BJ (cell line): ENCODE data around the gene TEC. TPM values are rescaled to one million over a fixed set of nuclear protein-coding genes. Genes with fewer than 3 reads are reported as not detected.
A peak's percentile ranks its signal among the peaks of the same experiment; 100 is the strongest.

Experiments
- CTCF ChIA-PET: fragments of 350-600 bp; formaldehyde crosslinking; extraction: SDS; loops from one replicate; lab custom pipeline; 2021; ENCODE audit warnings: antibody characterized with exemption, inconsistent platforms; lab: Yijun Ruan, JAX
- POLR2A ChIA-PET: fragments of 300-600 bp; sonication (Branson Sonifier 250); formaldehyde crosslinking; extraction: SDS; loops from one replicate; lab custom pipeline; 2021; ENCODE audit warnings: antibody characterized with exemption; lab: Charles Lee
- DNase-seq: peaks from one replicate; pipeline ENCODE4 v3.0.0-alpha.2; 2011; ENCODE audit warnings: low read depth
- H3K27me3 ChIP-seq: 2 replicates; pipeline ENCODE4 v1.6.0; 2011; ENCODE audit warnings: low read length; ENCODE audit not compliant: control insufficient read depth, insufficient read depth
- H3K36me3 ChIP-seq: 2 replicates; pipeline ENCODE4 v1.5.1; 2011; ENCODE audit warnings: low read length; ENCODE audit not compliant: control insufficient read depth, insufficient read depth
- H3K4me3 ChIP-seq: 2 replicates; pipeline ENCODE4 v1.5.1; 2011; ENCODE audit warnings: low read depth, mild to moderate bottlenecking, control low read depth, low read length
- CTCF ChIP-seq: IDR thresholded peaks from 2 replicates; pipeline ENCODE4 v1.5.1; 2011; ENCODE audit warnings: low read depth, mild to moderate bottlenecking, control low read depth, inconsistent platforms, low read length, moderate library complexity; ENCODE audit not compliant: insufficient read depth
- polyA plus RNA-seq: library from polyadenylated mRNA; depleted of rRNA; stranded (reverse); fragments of >200 nt; gene quantifications from 2 replicates; pipeline ENCODE4 v1.2.3, GENCODE V29; 2011

Gene TEC
- polyA plus RNA-seq, 1 experiment, result 0.20 TPM

DNA sequence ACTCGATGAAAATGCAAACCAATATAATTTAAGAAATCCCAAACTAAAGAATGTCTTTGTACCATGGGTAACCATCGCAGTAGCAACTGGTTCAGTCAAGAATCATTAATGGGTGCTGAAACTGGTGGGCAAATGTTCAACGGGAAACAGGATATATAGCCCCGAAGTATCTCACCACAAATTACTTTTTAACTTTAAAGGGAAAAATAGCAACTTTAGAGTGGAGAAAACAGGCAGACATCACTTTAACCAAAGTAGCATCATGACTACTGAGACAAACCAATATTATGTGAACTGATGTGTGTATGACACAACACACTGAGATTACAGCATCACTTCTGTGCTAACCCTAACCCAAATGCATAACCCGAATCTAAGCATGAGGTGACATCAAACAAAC, 37.9 kb upstream of the TEC start:
- Histone ChIP-seq H3K36me3 (no peaks in the 10 kb centered on the region), H3K4me3 (no peak overlapping the region), H3K27me3 (no peaks in the 10 kb centered on the region)
- CTCF ChIA-PET, result interaction anchor here (1.1 kb wide), 1 partner anchor 8 kb away, joined by 3 read pairs; no protein-coding TSS in a partner anchor
- POLR2A ChIA-PET, result no interaction called here
- no peak for TF ChIP-seq CTCF
- DNase-seq, result no peak

DNA sequence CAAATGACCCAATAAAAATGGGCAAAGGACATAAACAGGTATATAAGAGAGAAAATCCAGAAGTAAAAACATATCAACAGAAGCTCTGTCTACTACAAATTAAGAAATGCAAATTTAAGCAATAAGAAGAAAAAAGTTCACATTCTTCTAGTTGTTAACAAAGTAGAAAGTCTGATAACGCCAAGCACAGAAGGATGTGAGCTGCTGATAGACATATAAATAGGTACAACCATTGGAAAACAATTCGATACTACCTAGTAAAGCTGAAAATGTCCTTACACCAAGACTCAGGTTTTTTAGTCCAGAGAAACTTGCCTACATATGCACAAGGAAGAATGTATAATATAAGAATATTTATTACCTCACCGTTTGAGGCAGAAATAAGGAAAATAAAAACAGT, 35.9 kb upstream of the TEC start:
- H3K4me3 ChIP-seq, result no peak overlapping the region
- POLR2A ChIA-PET, result no interaction called here
- no peaks in the 10 kb centered on the region for H3K27me3 ChIP-seq
- CTCF ChIA-PET, result interaction anchor here (0.6 to 1.1 kb wide), 2 partner anchors 10 to 218 kb away, joined by 4 to 5 read pairs; no protein-coding TSS in a partner anchor
- no peaks in the 10 kb centered on the region for H3K36me3 ChIP-seq
- DNase-seq, result no peak
- no peak for TF ChIP-seq CTCF

DNA sequence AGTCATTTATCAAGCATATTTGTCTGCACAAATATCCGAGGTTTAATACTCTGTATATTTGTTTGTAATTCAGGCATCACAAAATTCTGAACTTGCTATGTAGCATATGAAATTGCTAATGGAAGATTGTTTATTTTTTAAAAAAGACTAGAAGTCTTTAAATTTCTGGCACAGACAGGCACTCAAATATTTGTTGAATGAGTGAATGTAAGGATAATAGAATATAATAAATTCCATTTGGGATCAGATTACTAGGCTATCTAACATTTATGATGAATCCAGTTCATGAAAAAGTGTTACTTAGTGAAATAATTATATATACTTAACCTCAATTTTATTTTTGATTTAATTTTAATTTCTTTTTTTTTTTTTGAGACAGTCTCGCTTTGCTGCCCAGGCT, 30.4 kb upstream of the TEC start:
- POLR2A ChIA-PET, result no interaction called here

GRCh38 chr4:48299560-48299959, 29.9 kb upstream of the TEC start:
- ChIA-PET POLR2A (no interaction called here), CTCF (interaction anchor here (1.6 kb wide), 1 partner anchor 9 kb away, joined by 6 read pairs; no protein-coding TSS in a partner anchor)
- no peak for DNase-seq
- Histone ChIP-seq H3K4me3 (no peak overlapping the region), H3K27me3 (no peaks in the 10 kb centered on the region), H3K36me3 (no peaks in the 10 kb centered on the region)
- no peak for TF ChIP-seq CTCF

More for the DNA sequence above, 30.4 kb upstream of the TEC start:
- CTCF ChIA-PET, result interaction anchor here (1.6 kb wide), 1 partner anchor 9 kb away, joined by 6 read pairs; no protein-coding TSS in a partner anchor
- peak; percentile 42 for DNase-seq
- Histone ChIP-seq H3K4me3 (no peak overlapping the region), H3K36me3 (no peaks in the 10 kb centered on the region), H3K27me3 (no peaks in the 10 kb centered on the region)
- TF ChIP-seq CTCF, result no peak

DNA sequence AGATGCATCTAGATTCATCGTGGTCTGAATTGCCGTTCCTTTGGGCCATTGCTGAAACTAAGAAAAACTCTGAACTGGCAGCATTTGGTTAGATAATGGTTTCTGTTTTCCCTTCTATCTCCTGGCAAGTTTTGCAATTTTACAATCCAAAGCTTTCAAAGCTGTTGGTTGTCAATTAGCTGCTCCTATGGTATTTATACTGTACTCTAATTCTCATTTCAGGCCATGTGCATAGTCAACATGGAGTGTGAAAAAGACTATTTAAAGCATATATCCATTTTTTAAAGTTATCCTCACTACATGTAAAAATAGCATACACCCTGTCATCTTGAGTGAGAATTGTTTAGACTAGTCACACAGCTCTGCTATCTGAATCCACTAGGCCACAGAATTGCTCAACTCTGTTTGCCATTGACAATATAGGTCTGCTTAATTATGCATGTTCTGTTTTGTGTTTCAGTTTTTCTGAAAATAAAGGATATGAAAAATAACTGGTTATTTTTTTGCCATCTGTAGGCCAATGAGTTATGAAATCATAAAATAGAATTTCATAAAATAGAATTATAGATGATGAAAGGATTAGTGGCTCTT, 27.7 kb upstream of the TEC start:
- POLR2A ChIA-PET, result no interaction called here
- H3K36me3 ChIP-seq, result no peaks in the 10 kb centered on the region
- DNase-seq, result no peak
- H3K27me3 ChIP-seq, result no peaks in the 10 kb centered on the region
- TF ChIP-seq CTCF, result no peak
- CTCF ChIA-PET, result interaction anchor here (1.0 kb wide), 1 partner anchor 9 kb away, joined by 3 read pairs; no protein-coding TSS in a partner anchor
- no peak overlapping the region for H3K4me3 ChIP-seq
